Measurements from ENCODE around the gene UROC1.
"Not testable (repeated sequence)": the region's sequence is repeated elsewhere in the genome, so short reads cannot be mapped to it uniquely, and the experiment has no call there.

UROC1 gene

GRCh38 chr3:126537116-126537729 is 19.6 kb upstream of the UROC1 start:
- TF ChIP-seq CTCF (conservative IDR thresholded peaks at IDR 0.05; ENCODE audit: low read depth, low read length) = no peak
- DNase-seq (ENCODE audit: low read depth) = no peak
- H3K4me3 ChIP-seq (ENCODE audit: low read depth, low read length) = no peak overlapping the region

- no peak for TF ChIP-seq CTCF (conservative IDR thresholded peaks at IDR 0.05; ENCODE audit: low read depth, low read length)
- DNase-seq (ENCODE audit: low read depth) = no peak
- H3K4me3 ChIP-seq (ENCODE audit: low read depth, low read length) = no peak overlapping the region
Observed at GRCh38 chr3:126536126-126536525, 18.6 kb upstream of the UROC1 start.

- TF ChIP-seq CTCF (conservative IDR thresholded peaks at IDR 0.05; ENCODE audit: low read depth, low read length) = no peak
- H3K4me3 ChIP-seq (ENCODE audit: low read depth, low read length) = no peak overlapping the region
- no peak for DNase-seq (ENCODE audit: low read depth)
Observed at GRCh38 chr3:126535636-126536035, 18.1 kb upstream of the UROC1 start.

GRCh38 chr3:126534716-126535115 is 17.1 kb upstream of the UROC1 start:
- H3K4me3 ChIP-seq (ENCODE audit: low read depth, low read length); DNase-seq (ENCODE audit: low read depth): not testable (repeated sequence)

- no peak for DNase-seq (ENCODE audit: low read depth)
- TF ChIP-seq CTCF (conservative IDR thresholded peaks at IDR 0.05; ENCODE audit: low read depth, low read length) = no peak
- H3K4me3 ChIP-seq (ENCODE audit: low read depth, low read length) = no peak overlapping the region
Observed at GRCh38 chr3:126533506-126533905, 15.9 kb upstream of the UROC1 start.

- TF ChIP-seq CTCF (conservative IDR thresholded peaks at IDR 0.05; ENCODE audit: low read depth, low read length) = no peak
Observed at GRCh38 chr3:126531051-126531330, 13.4 kb upstream of the UROC1 start.

GRCh38 chr3:126530171-126531050 is 12.8 kb upstream of the UROC1 start:
- no peak for DNase-seq (ENCODE audit: low read depth)
- TF ChIP-seq CTCF (conservative IDR thresholded peaks at IDR 0.05; ENCODE audit: low read depth, low read length) = no peak
- H3K4me3 ChIP-seq (ENCODE audit: low read depth, low read length) = no peak overlapping the region

More at GRCh38 chr3:126531051-126531330, 13.4 kb upstream of the UROC1 start:
- no peak for DNase-seq (ENCODE audit: low read depth)
- no peak overlapping the region for H3K4me3 ChIP-seq (ENCODE audit: low read depth, low read length)
